HEK293 (cell line): ENCODE results near the gene PKIB.

ENCODE experiments used
- CTCF ChIA-PET: fragments of 350-600 bp; formaldehyde crosslinking; extraction: SDS; loops from one replicate; lab custom pipeline; 2021; ENCODE audit warnings: antibody characterized with exemption; lab: Yijun Ruan, JAX
- POLR2A ChIA-PET: fragments of 300-600 bp; formaldehyde crosslinking; extraction: SDS; loops from one replicate; lab custom pipeline; 2020; ENCODE audit warnings: antibody characterized with exemption, inconsistent platforms; lab: Yijun Ruan, JAX
- H3K27ac ChIP-seq: fragments of 200-500 bp; sonication (Bioruptor generic); 2 replicates; pipeline ENCODE4 v1.5.1; 2014; ENCODE audit warnings: low read depth, low read length, control low read depth, inconsistent platforms; ENCODE audit errors: extremely low read depth
- H3K36me3 ChIP-seq, 2 experiments: fragments of 200-500 bp in 1 of 2; sonication (Bioruptor generic) in 1 of 2; 1 replicate in 1 of 2; 2 replicates in 1 of 2; pipeline ENCODE4 v1.5.1; 2014 to 2017; ENCODE audit warnings: inconsistent platforms in 2 of 2, low read length in 2 of 2; ENCODE audit not compliant: control insufficient read depth in 2 of 2, insufficient read depth in 1 of 2
- H3K4me1 ChIP-seq: fragments of 200-500 bp; sonication (Bioruptor generic); 2 replicates; pipeline ENCODE4 v1.5.1; 2014; ENCODE audit warnings: mild to moderate bottlenecking, low read length, inconsistent platforms; ENCODE audit not compliant: control insufficient read depth, insufficient read depth
- H3K4me3 ChIP-seq: 2 replicates; pipeline ENCODE4 v1.5.1; 2011; ENCODE audit warnings: low read depth, mild to moderate bottlenecking, control low read depth, low read length, moderate library complexity
- H3K9me3 ChIP-seq: fragments of 200-500 bp; sonication (Bioruptor generic); 2 replicates; pipeline ENCODE4 v1.5.1; 2014; ENCODE audit warnings: low read depth, low read length, inconsistent platforms; ENCODE audit not compliant: control insufficient read depth, insufficient read depth
- GLIS1 ChIP-seq: fragments of 450-650 bp; formaldehyde crosslinking; IDR thresholded peaks from 2 replicates; pipeline ENCODE4 v1.5.1; 2016; ENCODE audit warnings: missing biosample characterization, missing genetic modification characterization
- HOXC10 ChIP-seq: sonication (generic); formaldehyde crosslinking; IDR thresholded peaks from 2 replicates; pipeline ENCODE4 v1.8.1; 2023; ENCODE audit warnings: mild to moderate bottlenecking, missing genetic modification reagents
- KLF7 ChIP-seq: fragments of 450-650 bp; formaldehyde crosslinking; IDR thresholded peaks from 2 replicates; pipeline ENCODE4 v1.5.1; 2016; ENCODE audit warnings: missing biosample characterization, missing genetic modification characterization, borderline replicate concordance
- MZF1 ChIP-seq: fragments of 450-650 bp; formaldehyde crosslinking; IDR thresholded peaks from 2 replicates; pipeline ENCODE4 v1.5.1; 2017; ENCODE audit warnings: missing biosample characterization, missing genetic modification characterization, borderline replicate concordance
- TRIM28 ChIP-seq: IDR thresholded peaks from 2 replicates; pipeline ENCODE4 v1.6.1; 2011; ENCODE audit warnings: low read length, control low read depth, borderline replicate concordance
- ZBTB21 ChIP-seq: fragments of 450-650 bp; formaldehyde crosslinking; IDR thresholded peaks from 2 replicates; pipeline ENCODE4 v1.5.1; 2017; ENCODE audit warnings: missing biosample characterization, missing genetic modification characterization
- ZBTB48 ChIP-seq: fragments of 450-650 bp; formaldehyde crosslinking; IDR thresholded peaks from 2 replicates; pipeline ENCODE4 v1.5.1; 2016; ENCODE audit warnings: missing biosample characterization, missing genetic modification characterization
- ZFP3 ChIP-seq: fragments of 450-650 bp; formaldehyde crosslinking; IDR thresholded peaks from 2 replicates; pipeline ENCODE4 v1.5.1; 2016; ENCODE audit warnings: low read depth, missing biosample characterization, missing genetic modification characterization
- ZIC2 ChIP-seq: fragments of 450-650 bp; formaldehyde crosslinking; IDR thresholded peaks from 2 replicates; pipeline ENCODE4 v1.5.1; 2016; ENCODE audit warnings: missing biosample characterization, missing genetic modification characterization
- ZNF133 ChIP-seq: fragments of 450-650 bp; formaldehyde crosslinking; IDR thresholded peaks from 2 replicates; pipeline ENCODE4 v1.5.1; 2016; ENCODE audit warnings: missing biosample characterization, missing genetic modification characterization
- ZNF138 ChIP-seq: fragments of 450-650 bp; formaldehyde crosslinking; IDR thresholded peaks from 2 replicates; pipeline ENCODE4 v1.5.1; 2016; ENCODE audit warnings: missing biosample characterization, missing genetic modification characterization, borderline replicate concordance
- ZNF155 ChIP-seq: fragments of 450-650 bp; formaldehyde crosslinking; IDR thresholded peaks from 2 replicates; pipeline ENCODE4 v1.5.1; 2016; ENCODE audit warnings: missing biosample characterization, missing genetic modification characterization
- ZNF157 ChIP-seq: fragments of 450-650 bp; formaldehyde crosslinking; IDR thresholded peaks from 2 replicates; pipeline ENCODE4 v1.5.1; 2016; ENCODE audit warnings: missing biosample characterization, missing genetic modification characterization
- ZNF292 ChIP-seq: fragments of 450-650 bp; formaldehyde crosslinking; IDR thresholded peaks from 2 replicates; pipeline ENCODE4 v1.5.1; 2016; ENCODE audit warnings: low read depth, missing biosample characterization, missing genetic modification characterization, borderline replicate concordance
- ZNF335 ChIP-seq: fragments of 450-650 bp; formaldehyde crosslinking; conservative IDR thresholded peaks from 2 replicates; pipeline ENCODE4 v1.5.1; 2016; ENCODE audit warnings: missing biosample characterization, missing genetic modification characterization
- ZNF391 ChIP-seq: fragments of 450-650 bp; formaldehyde crosslinking; IDR thresholded peaks from 2 replicates; pipeline ENCODE4 v1.5.1; 2016; ENCODE audit warnings: low read depth, missing biosample characterization, missing genetic modification characterization, borderline replicate concordance
- ZNF416 ChIP-seq: fragments of 450-650 bp; formaldehyde crosslinking; IDR thresholded peaks from 2 replicates; pipeline ENCODE4 v1.5.1; 2016; ENCODE audit warnings: missing biosample characterization, missing genetic modification characterization
- ZNF555 ChIP-seq: fragments of 450-650 bp; formaldehyde crosslinking; conservative IDR thresholded peaks from 2 replicates; pipeline ENCODE4 v1.5.1; 2017; ENCODE audit warnings: missing biosample characterization, mild to moderate bottlenecking, missing genetic modification characterization, inconsistent platforms
- ZNF558 ChIP-seq: fragments of 450-650 bp; formaldehyde crosslinking; IDR thresholded peaks from 2 replicates; pipeline ENCODE4 v1.5.1; 2016; ENCODE audit warnings: missing biosample characterization, missing genetic modification characterization
- ZNF560 ChIP-seq: fragments of 450-650 bp; formaldehyde crosslinking; IDR thresholded peaks from 2 replicates; pipeline ENCODE4 v1.5.1; 2017; ENCODE audit warnings: missing biosample characterization, missing genetic modification characterization, borderline replicate concordance
- ZNF571 ChIP-seq: fragments of 450-650 bp; formaldehyde crosslinking; IDR thresholded peaks from 2 replicates; pipeline ENCODE4 v1.5.0; 2017; ENCODE audit warnings: missing biosample characterization, missing genetic modification characterization
- ZNF596 ChIP-seq: fragments of 450-650 bp; IDR thresholded peaks from 2 replicates; pipeline ENCODE4 v1.5.0; 2018; ENCODE audit warnings: missing biosample characterization, mild to moderate bottlenecking, missing genetic modification characterization, moderate library complexity
- ZNF610 ChIP-seq: fragments of 450-650 bp; formaldehyde crosslinking; IDR thresholded peaks from 2 replicates; pipeline ENCODE4 v1.5.1; 2016; ENCODE audit warnings: missing biosample characterization, missing genetic modification characterization, borderline replicate concordance
- TF ChIP-seq, protein P1 (sequence below): fragments of 450-650 bp; formaldehyde crosslinking; IDR thresholded peaks from 2 replicates; pipeline ENCODE4; 2016; ENCODE audit warnings: missing biosample characterization, missing genetic modification characterization
- TF ChIP-seq, protein P2 (sequence below): fragments of 450-650 bp; formaldehyde crosslinking; IDR thresholded peaks from 2 replicates; pipeline ENCODE4 v1.5.1; 2016; ENCODE audit warnings: missing biosample characterization, missing genetic modification characterization
- TF ChIP-seq, protein P3 (sequence below): fragments of 450-650 bp; formaldehyde crosslinking; IDR thresholded peaks from 2 replicates; pipeline ENCODE4 v1.5.1; 2016; ENCODE audit warnings: missing biosample characterization, missing genetic modification characterization

Gene PKIB

DNA sequence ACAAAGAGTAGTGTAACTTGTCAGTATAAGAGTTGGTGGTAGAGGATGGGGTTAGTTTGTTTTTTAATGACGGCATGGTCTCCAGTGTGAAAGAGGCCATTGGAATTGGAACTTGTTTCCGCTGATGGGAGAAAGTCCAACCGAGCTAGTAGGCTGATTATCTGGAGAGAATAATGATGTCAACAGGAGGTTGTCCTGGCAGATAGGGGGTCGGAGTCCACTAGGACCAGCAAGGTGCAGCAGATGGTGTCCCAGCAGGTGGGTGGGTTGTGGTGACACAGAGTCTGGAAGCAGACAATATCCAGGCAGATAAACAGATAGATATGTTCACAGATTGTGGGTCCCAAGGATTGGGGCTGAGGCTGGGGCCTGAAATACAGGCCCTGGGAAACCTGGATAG, 35.1 kb downstream of the PKIB start:
- H3K27ac ChIP-seq, result no peak overlapping the region
- H3K4me1 ChIP-seq, result no peaks in the 10 kb centered on the region
- H3K36me3 ChIP-seq, result no peaks in the 10 kb centered on the region
- H3K4me3 ChIP-seq, result no peak overlapping the region
- ChIA-PET CTCF (interaction anchor here (0.6 kb wide), 1 partner anchor 11 kb away, joined by 3 read pairs; no protein-coding TSS in a partner anchor), POLR2A (no interaction called here)
- H3K9me3 ChIP-seq, result no peaks in the 10 kb centered on the region
- TF ChIP-seq ZNF157 (tag by site-specific recombination) (no peak), ZBTB21 (tag by site-specific recombination) (no peak), ZNF560 (tag by site-specific recombination) (no peak), ZNF155 (tag by site-specific recombination) (no peak), ZNF610 (tag by site-specific recombination) (no peak), ZIC2 (tag by site-specific recombination) (peak; percentile 75)
- TF ChIP-seq, protein P1, sequence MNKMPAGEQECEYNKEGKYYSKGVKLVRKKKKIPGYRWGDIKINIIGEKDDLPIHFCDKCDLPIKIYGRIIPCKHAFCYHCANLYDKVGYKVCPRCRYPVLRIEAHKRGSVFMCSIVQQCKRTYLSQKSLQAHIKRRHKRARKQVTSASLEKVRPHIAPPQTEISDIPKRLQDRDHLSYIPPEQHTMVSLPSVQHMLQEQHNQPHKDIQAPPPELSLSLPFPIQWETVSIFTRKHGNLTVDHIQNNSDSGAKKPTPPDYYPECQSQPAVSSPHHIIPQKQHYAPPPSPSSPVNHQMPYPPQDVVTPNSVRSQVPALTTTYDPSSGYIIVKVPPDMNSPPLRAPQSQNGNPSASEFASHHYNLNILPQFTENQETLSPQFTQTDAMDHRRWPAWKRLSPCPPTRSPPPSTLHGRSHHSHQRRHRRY (tag by site-specific recombination), result no peak

DNA sequence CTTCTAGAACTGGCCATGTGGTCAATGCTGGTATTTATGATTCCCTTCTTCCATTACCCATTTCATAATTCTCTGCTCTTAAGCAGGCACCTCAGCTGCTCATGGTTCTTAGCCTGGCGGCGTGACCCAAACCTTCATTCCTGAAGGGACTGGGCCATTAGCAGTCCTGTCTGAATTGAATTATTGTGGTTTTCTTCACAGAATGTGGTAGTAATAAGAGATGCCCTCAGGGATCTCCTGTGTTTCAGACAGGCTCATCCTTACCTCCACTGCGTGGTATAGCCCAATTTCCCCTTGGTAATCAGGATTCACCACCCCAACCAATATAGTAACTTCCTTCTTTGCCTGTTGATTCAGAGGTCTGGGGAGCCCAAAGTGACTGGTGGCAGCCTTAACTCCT, 37.6 kb downstream of the PKIB start:
- ChIA-PET CTCF (interaction anchor here (1.1 kb wide), 1 partner anchor 17 kb away, joined by 3 read pairs; no protein-coding TSS in a partner anchor), POLR2A (no interaction called here)
- Histone ChIP-seq H3K36me3 (no peaks in the 10 kb centered on the region), H3K9me3 (no peaks in the 10 kb centered on the region), H3K27ac (no peak overlapping the region), H3K4me1 (no peaks in the 10 kb centered on the region), H3K4me3 (no peak overlapping the region)
- TF ChIP-seq TRIM28 (no peak), ZBTB48 (tag by site-specific recombination) (no peak), ZNF133 (tag by site-specific recombination) (no peak), ZNF335 (no peak), ZFP3 (tag by site-specific recombination) (no peak), ZNF571 (tag by site-specific recombination) (no peak), HOXC10 (CRISPR knock-in tag) (no peak), ZNF391 (tag by site-specific recombination) (no peak), ZNF596 (tag by site-specific recombination) (no peak), KLF7 (tag by site-specific recombination) (no peak), ZNF292 (tag by site-specific recombination) (no peak), ZNF416 (tag by site-specific recombination) (no peak), ZNF558 (tag by site-specific recombination) (no peak), GLIS1 (tag by site-specific recombination) (no peak), ZNF138 (no peak), ZNF555 (no peak), MZF1 (no peak)
- TF ChIP-seq, protein P2, sequence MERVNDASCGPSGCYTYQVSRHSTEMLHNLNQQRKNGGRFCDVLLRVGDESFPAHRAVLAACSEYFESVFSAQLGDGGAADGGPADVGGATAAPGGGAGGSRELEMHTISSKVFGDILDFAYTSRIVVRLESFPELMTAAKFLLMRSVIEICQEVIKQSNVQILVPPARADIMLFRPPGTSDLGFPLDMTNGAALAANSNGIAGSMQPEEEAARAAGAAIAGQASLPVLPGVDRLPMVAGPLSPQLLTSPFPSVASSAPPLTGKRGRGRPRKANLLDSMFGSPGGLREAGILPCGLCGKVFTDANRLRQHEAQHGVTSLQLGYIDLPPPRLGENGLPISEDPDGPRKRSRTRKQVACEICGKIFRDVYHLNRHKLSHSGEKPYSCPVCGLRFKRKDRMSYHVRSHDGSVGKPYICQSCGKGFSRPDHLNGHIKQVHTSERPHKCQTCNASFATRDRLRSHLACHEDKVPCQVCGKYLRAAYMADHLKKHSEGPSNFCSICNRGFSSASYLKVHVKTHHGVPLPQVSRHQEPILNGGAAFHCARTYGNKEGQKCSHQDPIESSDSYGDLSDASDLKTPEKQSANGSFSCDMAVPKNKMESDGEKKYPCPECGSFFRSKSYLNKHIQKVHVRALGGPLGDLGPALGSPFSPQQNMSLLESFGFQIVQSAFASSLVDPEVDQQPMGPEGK (tag by site-specific recombination), result no peak
- TF ChIP-seq, protein P3, sequence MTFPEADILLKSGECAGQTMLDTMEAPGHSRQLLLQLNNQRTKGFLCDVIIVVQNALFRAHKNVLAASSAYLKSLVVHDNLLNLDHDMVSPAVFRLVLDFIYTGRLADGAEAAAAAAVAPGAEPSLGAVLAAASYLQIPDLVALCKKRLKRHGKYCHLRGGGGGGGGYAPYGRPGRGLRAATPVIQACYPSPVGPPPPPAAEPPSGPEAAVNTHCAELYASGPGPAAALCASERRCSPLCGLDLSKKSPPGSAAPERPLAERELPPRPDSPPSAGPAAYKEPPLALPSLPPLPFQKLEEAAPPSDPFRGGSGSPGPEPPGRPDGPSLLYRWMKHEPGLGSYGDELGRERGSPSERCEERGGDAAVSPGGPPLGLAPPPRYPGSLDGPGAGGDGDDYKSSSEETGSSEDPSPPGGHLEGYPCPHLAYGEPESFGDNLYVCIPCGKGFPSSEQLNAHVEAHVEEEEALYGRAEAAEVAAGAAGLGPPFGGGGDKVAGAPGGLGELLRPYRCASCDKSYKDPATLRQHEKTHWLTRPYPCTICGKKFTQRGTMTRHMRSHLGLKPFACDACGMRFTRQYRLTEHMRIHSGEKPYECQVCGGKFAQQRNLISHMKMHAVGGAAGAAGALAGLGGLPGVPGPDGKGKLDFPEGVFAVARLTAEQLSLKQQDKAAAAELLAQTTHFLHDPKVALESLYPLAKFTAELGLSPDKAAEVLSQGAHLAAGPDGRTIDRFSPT, result no peak
